ENCODE results near the gene ARHGAP29. TPM values are rescaled to one million over a fixed set of nuclear protein-coding genes. Genes with fewer than 3 reads are reported as not detected.

ARHGAP29 gene
- polyA plus RNA-seq, 1 donor (not counting 4 experiments of a cell fraction or from before 2014, with no cell fraction given): 79.7 TPM

DNA sequence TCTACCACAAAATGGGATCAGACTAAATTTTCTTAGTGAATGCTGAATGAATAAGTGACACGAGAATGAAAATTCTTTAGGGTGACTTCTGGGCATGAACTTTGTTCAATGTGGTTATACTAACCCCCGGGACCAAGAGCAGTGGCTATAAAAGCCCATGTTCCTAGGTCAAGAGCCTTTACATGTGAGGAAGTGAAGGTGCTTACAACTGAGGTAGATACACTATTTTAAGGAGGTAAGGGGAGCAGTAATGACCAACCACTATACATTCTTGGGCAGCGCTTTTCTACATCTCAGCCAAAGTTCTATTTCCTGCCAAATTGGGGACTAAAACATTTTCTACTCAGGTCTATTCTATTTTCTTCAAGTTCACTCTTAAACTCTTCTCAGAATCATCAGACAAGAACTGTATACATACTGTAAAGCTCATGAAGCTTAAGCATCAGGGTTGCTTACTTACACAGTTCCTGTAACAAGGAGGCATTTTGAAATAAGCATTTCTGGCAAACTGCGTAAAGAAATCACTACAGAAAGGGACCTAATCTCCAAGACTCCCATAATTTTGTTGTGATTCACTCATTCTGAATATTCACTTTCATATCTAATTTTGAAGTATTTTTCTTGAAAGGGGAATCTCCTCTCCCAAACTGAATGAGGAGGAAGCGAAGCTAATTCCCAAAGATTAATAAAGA lies 8.5 kb upstream of the ARHGAP29 start:
- dilution Hi-C loops (cut with MboI; ENCODE audit: extremely low pct_ligation_motif_present, low sequenced_read_pairs): no loop called here
- TF ChIP-seq, protein P1, sequence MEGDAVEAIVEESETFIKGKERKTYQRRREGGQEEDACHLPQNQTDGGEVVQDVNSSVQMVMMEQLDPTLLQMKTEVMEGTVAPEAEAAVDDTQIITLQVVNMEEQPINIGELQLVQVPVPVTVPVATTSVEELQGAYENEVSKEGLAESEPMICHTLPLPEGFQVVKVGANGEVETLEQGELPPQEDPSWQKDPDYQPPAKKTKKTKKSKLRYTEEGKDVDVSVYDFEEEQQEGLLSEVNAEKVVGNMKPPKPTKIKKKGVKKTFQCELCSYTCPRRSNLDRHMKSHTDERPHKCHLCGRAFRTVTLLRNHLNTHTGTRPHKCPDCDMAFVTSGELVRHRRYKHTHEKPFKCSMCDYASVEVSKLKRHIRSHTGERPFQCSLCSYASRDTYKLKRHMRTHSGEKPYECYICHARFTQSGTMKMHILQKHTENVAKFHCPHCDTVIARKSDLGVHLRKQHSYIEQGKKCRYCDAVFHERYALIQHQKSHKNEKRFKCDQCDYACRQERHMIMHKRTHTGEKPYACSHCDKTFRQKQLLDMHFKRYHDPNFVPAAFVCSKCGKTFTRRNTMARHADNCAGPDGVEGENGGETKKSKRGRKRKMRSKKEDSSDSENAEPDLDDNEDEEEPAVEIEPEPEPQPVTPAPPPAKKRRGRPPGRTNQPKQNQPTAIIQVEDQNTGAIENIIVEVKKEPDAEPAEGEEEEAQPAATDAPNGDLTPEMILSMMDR (optimal IDR thresholded peaks at IDR 0.05 in 1 of 3, IDR thresholded peaks at IDR 0.05 in 1 of 3, conservative IDR thresholded peaks at IDR 0.05 in 1 of 3; ENCODE audit: extremely low read depth in 1 of 3, insufficient read depth in 2 of 3, low read length in 3 of 3): no peak
- no peak for TF ChIP-seq EZH2 (IDR thresholded peaks at IDR 0.05; ENCODE audit: low read length)
- Histone ChIP-seq H3K9me3 (ENCODE audit: control insufficient read depth, low read depth, low read length) (no peaks in the 10 kb centered on the region), H2AFZ (ENCODE audit: control insufficient read depth, low read length) (no peak overlapping the region), H3K79me2 (ENCODE audit: control insufficient read depth, insufficient read depth, low read length) (peaks cover 62% of the 10 kb centered on the region), H3K27me3 (ENCODE audit: control insufficient read depth, extremely low read depth, insufficient read depth, low read length) (no peaks in the 10 kb centered on the region), H3K9ac (ENCODE audit: control insufficient read depth, extremely low read depth, insufficient read depth, low read length) (peak overlapping the region; percentile 73), H3K36me3 (ENCODE audit: control insufficient read depth in 2 of 2, extremely low read depth in 1 of 2, insufficient read depth in 2 of 2, low read length in 2 of 2) (no peaks in the 10 kb centered on the region), H4K20me1 (ENCODE audit: control insufficient read depth, extremely low read depth, insufficient read depth, low read length) (no peaks in the 10 kb centered on the region), H3K4me3 (ENCODE audit: control insufficient read depth in 2 of 3, extremely low read depth in 1 of 3, insufficient read depth in 2 of 3, low read depth in 1 of 3, low read length in 3 of 3) (peak overlapping the region; percentile 66 to 78 (median 71)), H3K4me1 (ENCODE audit: control insufficient read depth, extremely low read depth, insufficient read depth, low read length) (peaks cover 29% of the 10 kb centered on the region), H3K9me1 (ENCODE audit: control insufficient read depth, extremely low read depth, insufficient read depth, low read length) (no peaks in the 10 kb centered on the region), H3K27ac (ENCODE audit: control insufficient read depth, insufficient read depth, low read length) (peak overlapping the region; percentile 43), H3K4me2 (ENCODE audit: control insufficient read depth, extremely low read depth, insufficient read depth, low read depth, low read length) (peak overlapping the region; percentile 84)
- FAIRE-seq: peak; percentile 81
- DNase-seq (ENCODE audit: low read depth, low spot score): no peak

DNA sequence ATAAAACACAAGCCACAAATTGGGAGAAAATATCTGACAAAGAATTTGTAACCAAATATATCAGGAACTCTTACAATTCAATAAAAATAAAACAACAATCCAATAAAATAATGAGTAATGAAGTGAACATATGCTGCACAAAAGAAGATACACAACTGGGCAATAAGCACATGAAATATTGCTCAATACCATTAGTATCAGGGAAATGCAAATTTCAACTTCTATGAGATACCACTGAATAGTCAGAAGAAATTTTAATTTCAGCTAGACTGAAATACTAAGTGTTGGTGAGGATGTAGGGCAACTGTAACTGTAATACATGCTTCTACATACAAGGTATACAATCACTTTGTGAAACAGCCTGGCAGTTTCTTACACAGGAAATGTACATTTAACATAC lies 7.4 kb upstream of the ARHGAP29 start:
- Histone ChIP-seq H3K79me2 (ENCODE audit: control insufficient read depth, insufficient read depth, low read length) (peaks cover 73% of the 10 kb centered on the region), H3K4me2 (ENCODE audit: control insufficient read depth, extremely low read depth, insufficient read depth, low read depth, low read length) (peak overlapping the region; percentile 84), H4K20me1 (ENCODE audit: control insufficient read depth, extremely low read depth, insufficient read depth, low read length) (no peaks in the 10 kb centered on the region), H3K27ac (ENCODE audit: control insufficient read depth, insufficient read depth, low read length) (peak overlapping the region; percentile 43), H3K9ac (ENCODE audit: control insufficient read depth, extremely low read depth, insufficient read depth, low read length) (peak overlapping the region; percentile 34), H3K36me3 (ENCODE audit: control insufficient read depth in 2 of 2, extremely low read depth in 1 of 2, insufficient read depth in 2 of 2, low read length in 2 of 2) (no peaks in the 10 kb centered on the region), H3K9me3 (ENCODE audit: control insufficient read depth, low read depth, low read length) (no peaks in the 10 kb centered on the region), H3K4me1 (ENCODE audit: control insufficient read depth, extremely low read depth, insufficient read depth, low read length) (peaks cover 29% of the 10 kb centered on the region), H2AFZ (ENCODE audit: control insufficient read depth, low read length) (no peak overlapping the region), H3K27me3 (ENCODE audit: control insufficient read depth, extremely low read depth, insufficient read depth, low read length) (no peaks in the 10 kb centered on the region), H3K4me3 (ENCODE audit: control insufficient read depth in 2 of 3, extremely low read depth in 1 of 3, insufficient read depth in 2 of 3, low read depth in 1 of 3, low read length in 3 of 3) (peak overlapping the region; percentile 66 to 78 (median 71)), H3K9me1 (ENCODE audit: control insufficient read depth, extremely low read depth, insufficient read depth, low read length) (no peaks in the 10 kb centered on the region)
- dilution Hi-C loops (cut with MboI; ENCODE audit: extremely low pct_ligation_motif_present, low sequenced_read_pairs): no loop called here
- TF ChIP-seq, protein P1 (optimal IDR thresholded peaks at IDR 0.05 in 1 of 3, IDR thresholded peaks at IDR 0.05 in 1 of 3, conservative IDR thresholded peaks at IDR 0.05 in 1 of 3; ENCODE audit: extremely low read depth in 1 of 3, insufficient read depth in 2 of 3, low read length in 3 of 3): no peak
- TF ChIP-seq EZH2 (IDR thresholded peaks at IDR 0.05; ENCODE audit: low read length): no peak
- DNase-seq (ENCODE audit: low read depth, low spot score): no peak
- FAIRE-seq: no peak

Data from keratinocyte (primary cell).